Lower leg skin (tissue), 3 donors: ENCODE data around the gene SLC66A3.

Source experiments
- POLR2A ChIP-seq, 2 donors: fragments of 450-650 bp; IDR thresholded peaks; one replicate each; pipeline ENCODE4 v1.6.1; 2016 to 2017; ENCODE audit warnings: antibody characterized with exemption in 2 of 2, mild to moderate bottlenecking in 1 of 2, moderate library complexity in 1 of 2
- TF ChIP-seq, protein P1 (sequence below), 3 donors: fragments of 450-650 bp; IDR thresholded peaks; one replicate each; pipeline ENCODE4 v1.5.1; 2016; ENCODE audit warnings: antibody characterized with exemption in 3 of 3, mild to moderate bottlenecking in 3 of 3, moderate library complexity in 2 of 3

DNA sequence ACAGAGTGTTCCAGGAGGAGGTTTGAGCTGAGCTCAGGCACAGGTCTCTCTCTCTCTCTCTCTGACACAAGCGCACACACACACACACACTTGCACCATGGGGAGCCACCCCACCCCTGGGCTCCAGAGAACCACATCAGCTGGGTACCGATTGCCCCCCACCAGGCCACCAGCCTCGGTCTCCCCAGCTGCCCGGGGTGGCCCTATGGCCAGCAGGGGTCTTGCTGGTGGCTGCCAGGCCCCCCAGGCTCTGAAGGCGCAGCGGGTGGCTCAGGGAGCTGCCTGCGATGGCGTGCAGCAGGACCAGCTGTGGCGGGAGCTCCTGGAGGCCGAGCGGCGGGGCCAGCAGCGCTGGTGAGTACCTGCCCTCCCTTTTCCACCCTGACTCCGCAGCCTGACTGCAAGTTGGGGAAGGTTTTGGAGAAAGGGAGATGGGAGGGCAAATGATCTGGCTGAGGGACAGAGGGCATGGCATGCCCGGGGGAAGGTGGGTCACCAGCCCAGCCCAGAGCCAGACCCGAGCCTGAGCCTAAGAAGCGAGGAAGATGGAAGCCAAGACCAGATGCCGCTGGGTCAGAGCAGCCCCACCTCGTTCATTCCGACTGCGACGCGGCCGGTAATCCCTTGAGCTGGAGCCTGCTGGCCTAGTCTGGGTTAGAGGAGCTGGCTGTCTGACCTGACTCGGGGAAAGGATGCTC is 21.9 kb upstream of the SLC66A3 start:
- TF ChIP-seq, protein P1, sequence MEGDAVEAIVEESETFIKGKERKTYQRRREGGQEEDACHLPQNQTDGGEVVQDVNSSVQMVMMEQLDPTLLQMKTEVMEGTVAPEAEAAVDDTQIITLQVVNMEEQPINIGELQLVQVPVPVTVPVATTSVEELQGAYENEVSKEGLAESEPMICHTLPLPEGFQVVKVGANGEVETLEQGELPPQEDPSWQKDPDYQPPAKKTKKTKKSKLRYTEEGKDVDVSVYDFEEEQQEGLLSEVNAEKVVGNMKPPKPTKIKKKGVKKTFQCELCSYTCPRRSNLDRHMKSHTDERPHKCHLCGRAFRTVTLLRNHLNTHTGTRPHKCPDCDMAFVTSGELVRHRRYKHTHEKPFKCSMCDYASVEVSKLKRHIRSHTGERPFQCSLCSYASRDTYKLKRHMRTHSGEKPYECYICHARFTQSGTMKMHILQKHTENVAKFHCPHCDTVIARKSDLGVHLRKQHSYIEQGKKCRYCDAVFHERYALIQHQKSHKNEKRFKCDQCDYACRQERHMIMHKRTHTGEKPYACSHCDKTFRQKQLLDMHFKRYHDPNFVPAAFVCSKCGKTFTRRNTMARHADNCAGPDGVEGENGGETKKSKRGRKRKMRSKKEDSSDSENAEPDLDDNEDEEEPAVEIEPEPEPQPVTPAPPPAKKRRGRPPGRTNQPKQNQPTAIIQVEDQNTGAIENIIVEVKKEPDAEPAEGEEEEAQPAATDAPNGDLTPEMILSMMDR (IDR thresholded peaks at IDR 0.05) = no peak
- no peak for TF ChIP-seq POLR2A (IDR thresholded peaks at IDR 0.05)
